Stomach (tissue), 4 donors: ENCODE results near the gene ZNF440.
"Not testable (repeated sequence)": the region's sequence is repeated elsewhere in the genome, so short reads cannot be mapped to it uniquely, and the experiment has no call there.

Experiments
- CTCF ChIP-seq, 7 experiments: fragments of 450-650 bp in 4 of 7; fragments of 200-600 bp in 3 of 7; sonication (generic) in 3 of 7; IDR thresholded peaks; one replicate each; pipeline ENCODE4 v1.5.1; 2016 to 2019; ENCODE audit warnings: antibody characterized with exemption in 7 of 7, control low read depth in 2 of 7, mild to moderate bottlenecking in 1 of 7
- EP300 ChIP-seq: sonication (generic); formaldehyde crosslinking; IDR thresholded peaks from one replicate; pipeline ENCODE4 v1.6.1; 2017; ENCODE audit warnings: antibody characterized with exemption
- POLR2A ChIP-seq, 4 donors: fragments of 450-650 bp; IDR thresholded peaks; one replicate each; pipeline ENCODE4 v1.6.1; 2016; ENCODE audit warnings: antibody characterized with exemption in 4 of 4, control low read depth in 2 of 4, mild to moderate bottlenecking in 1 of 4, moderate library complexity in 1 of 4

- TF ChIP-seq CTCF (IDR thresholded peaks at IDR 0.05); POLR2A (IDR thresholded peaks at IDR 0.05); EP300: not testable (repeated sequence)
Measured at GRCh38 chr19:11828957-11829876, 15.1 kb downstream of the ZNF440 start.
